Lung (tissue), 12 donors: ENCODE results near the gene WNT7B. TPM values are rescaled to one million over a fixed set of nuclear protein-coding genes. Genes with fewer than 3 reads are reported as not detected.
A peak's percentile ranks its signal among the peaks of the same experiment; 100 is the strongest.

ENCODE experiments used
- ATAC-seq: fragments of 200-7000 bp; cut with Tn5 transposase; one replicate; pipeline ENCODE4 v1.9.1; 2020; ENCODE audit warnings: moderate number of reproducible peaks; ENCODE audit not compliant: insufficient read depth, low FRiP score
- DNase-seq, 3 donors: peaks; one replicate each; pipeline ENCODE4 v3.0.0-alpha.2; 2013 to 2017
- H3K27ac ChIP-seq, 2 donors: one replicate each; pipeline ENCODE4 v1.5.1; 2013; ENCODE audit warnings: mild to moderate bottlenecking in 2 of 2, moderate library complexity in 2 of 2, control low read depth in 1 of 2, inconsistent platforms in 1 of 2, low read depth in 1 of 2, low read length in 1 of 2
- H3K27me3 ChIP-seq, 3 donors: one replicate each; pipeline ENCODE4 v1.5.1; 2013; ENCODE audit warnings: low read length in 2 of 3; ENCODE audit not compliant: control insufficient read depth in 3 of 3, insufficient read depth in 3 of 3
- H3K36me3 ChIP-seq, 4 donors: one replicate each; pipeline ENCODE4 v1.5.1; 2013; ENCODE audit warnings: low read length in 4 of 4, mild to moderate bottlenecking in 1 of 4, moderate library complexity in 1 of 4; ENCODE audit not compliant: control insufficient read depth in 4 of 4, insufficient read depth in 4 of 4
- H3K4me1 ChIP-seq, 5 donors: one replicate each; pipeline ENCODE4 v1.5.1; 2013; ENCODE audit warnings: low read length in 5 of 5, mild to moderate bottlenecking in 2 of 5, moderate library complexity in 1 of 5; ENCODE audit not compliant: control insufficient read depth in 5 of 5, insufficient read depth in 5 of 5
- H3K4me3 ChIP-seq: one replicate; pipeline ENCODE4 v1.5.1; 2013; ENCODE audit warnings: mild to moderate bottlenecking, control low read depth, moderate library complexity
- H3K9ac ChIP-seq, 2 donors: one replicate each; pipeline ENCODE4 v1.5.1; 2013; ENCODE audit warnings: low read length in 2 of 2, control low read depth in 1 of 2; ENCODE audit not compliant: insufficient read depth in 1 of 2
- H3K9me3 ChIP-seq, 4 donors: one replicate each; pipeline ENCODE4 v1.5.1; 2013; ENCODE audit warnings: low read length in 3 of 4, mild to moderate bottlenecking in 1 of 4, moderate library complexity in 1 of 4; ENCODE audit not compliant: control insufficient read depth in 4 of 4, insufficient read depth in 3 of 4
- WGBS, 2 donors: extraction: QIAGEN DNeasy Blood & Tissue Kit; methylation state at CpG; one replicate each; pipeline ENCODE4 v1.1.7; 2013; 5-methylcytosine and 5-hydroxymethylcytosine counted together
- polyA plus RNA-seq, 2 donors: library from polyadenylated mRNA; stranded (reverse); fragments of 200-250 nt; gene quantifications; one replicate each; pipeline ENCODE4 v1.2.1, GENCODE V29; 2013
- total RNA-seq, 2 donors: library from RNA; depleted of rRNA in 1 of 2; stranded (reverse); fragments of >200 nt in 1 of 2; gene quantifications; one replicate each; pipeline ENCODE4 v1.2.1, GENCODE V29; 2014 to 2021
- TF ChIP-seq, protein P1 (sequence below): IDR thresholded peaks from 2 replicates; pipeline ENCODE4 v1.5.1; 2012; ENCODE audit warnings: mild to moderate bottlenecking; ENCODE audit errors: control extremely low read depth, extremely low read depth
- donor health status: control.
- donor health status: control.
- donor health status: Bipolar disorder and iron deficiency.
- donor health status: healthy.
- donor health status: DM: yes; HTN: yes; CAD: no.

The WNT7B gene
- total and polyA plus RNA-seq, 4 donors = 3.5 to 12.5 (median 6.5) TPM

DNA sequence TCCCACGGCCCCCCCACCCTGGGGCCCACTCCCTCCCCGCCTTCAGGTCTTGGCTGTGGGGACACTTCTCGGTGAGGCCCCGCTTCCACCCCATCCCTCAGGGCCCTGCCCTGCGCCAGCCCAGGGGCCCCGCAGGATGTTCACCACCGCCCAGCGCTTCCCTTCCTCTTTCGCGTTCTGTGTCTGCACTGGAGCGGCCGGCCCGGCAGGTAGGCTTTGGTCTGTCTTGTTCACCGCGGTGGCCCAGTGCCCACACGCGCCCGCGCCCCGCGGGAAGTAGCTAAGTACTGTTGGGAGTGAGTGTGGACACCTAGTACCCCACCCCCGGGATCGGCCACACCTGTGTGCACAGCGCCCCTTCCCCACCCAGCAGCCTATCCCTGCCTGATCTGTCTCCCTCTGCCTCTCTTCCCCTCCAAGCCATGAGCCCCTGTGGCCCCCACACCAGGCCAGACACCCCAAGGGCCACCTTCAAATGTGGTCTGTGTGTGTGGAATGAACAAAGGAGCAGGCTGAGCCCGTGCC lies 85.4 kb downstream of the WNT7B start:
- H3K9me3 ChIP-seq = peaks cover 0 to 3% (median 0%) of the 10 kb centered on the region in 4 donors
- DNase-seq (peak in 1 of 3 donors; percentile 13), ATAC-seq (no peak)
- no peaks in the 10 kb centered on the region for H3K36me3 ChIP-seq
- H3K9ac ChIP-seq = no peak overlapping the region
- WGBS, 2 donors = 33 to 48% methylated on average over 23 to 25 of the region's 25 CpGs
- no peak overlapping the region for H3K4me3 ChIP-seq
- peaks cover 0 to 3% (median 3%) of the 10 kb centered on the region in 3 donors for H3K27me3 ChIP-seq
- H3K4me1 ChIP-seq = peaks cover 0 to 18% (median 6%) of the 10 kb centered on the region in 5 donors
- no peak overlapping the region for H3K27ac ChIP-seq
- TF ChIP-seq, protein P1, sequence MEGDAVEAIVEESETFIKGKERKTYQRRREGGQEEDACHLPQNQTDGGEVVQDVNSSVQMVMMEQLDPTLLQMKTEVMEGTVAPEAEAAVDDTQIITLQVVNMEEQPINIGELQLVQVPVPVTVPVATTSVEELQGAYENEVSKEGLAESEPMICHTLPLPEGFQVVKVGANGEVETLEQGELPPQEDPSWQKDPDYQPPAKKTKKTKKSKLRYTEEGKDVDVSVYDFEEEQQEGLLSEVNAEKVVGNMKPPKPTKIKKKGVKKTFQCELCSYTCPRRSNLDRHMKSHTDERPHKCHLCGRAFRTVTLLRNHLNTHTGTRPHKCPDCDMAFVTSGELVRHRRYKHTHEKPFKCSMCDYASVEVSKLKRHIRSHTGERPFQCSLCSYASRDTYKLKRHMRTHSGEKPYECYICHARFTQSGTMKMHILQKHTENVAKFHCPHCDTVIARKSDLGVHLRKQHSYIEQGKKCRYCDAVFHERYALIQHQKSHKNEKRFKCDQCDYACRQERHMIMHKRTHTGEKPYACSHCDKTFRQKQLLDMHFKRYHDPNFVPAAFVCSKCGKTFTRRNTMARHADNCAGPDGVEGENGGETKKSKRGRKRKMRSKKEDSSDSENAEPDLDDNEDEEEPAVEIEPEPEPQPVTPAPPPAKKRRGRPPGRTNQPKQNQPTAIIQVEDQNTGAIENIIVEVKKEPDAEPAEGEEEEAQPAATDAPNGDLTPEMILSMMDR = no peak

DNA sequence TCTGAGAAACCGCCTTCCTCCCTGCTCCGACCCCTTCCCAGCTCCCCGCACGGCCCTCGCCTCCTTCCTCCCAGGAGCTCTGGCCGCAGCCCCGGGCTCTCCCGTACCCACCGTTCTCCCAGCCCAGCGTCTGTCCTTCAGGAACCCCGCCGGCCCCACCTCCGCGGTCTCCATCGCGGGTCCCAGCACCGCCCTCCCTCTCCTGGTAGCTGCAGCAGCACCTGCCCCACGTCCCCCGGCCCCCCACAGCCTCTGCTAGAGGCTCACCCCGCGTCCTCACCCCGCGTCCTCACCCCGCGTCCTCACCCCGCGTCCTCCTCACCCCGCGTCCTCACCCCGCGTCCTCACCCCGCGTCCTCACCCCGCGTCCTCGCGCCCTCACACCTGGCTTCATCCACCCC lies 85.9 kb downstream of the WNT7B start:
- DNase-seq = peak in 1 of 3 donors; percentile 19
- WGBS, 2 donors = 69 to 76% methylated on average over 37 of the region's 37 CpGs
- Histone ChIP-seq H3K4me1 (peaks cover 0 to 13% (median 1%) of the 10 kb centered on the region in 5 donors), H3K9ac (no peak overlapping the region), H3K9me3 (peaks cover 0 to 3% (median 0%) of the 10 kb centered on the region in 4 donors), H3K36me3 (no peaks in the 10 kb centered on the region), H3K4me3 (no peak overlapping the region), H3K27me3 (peaks cover 0 to 3% (median 3%) of the 10 kb centered on the region in 3 donors), H3K27ac (no peak overlapping the region)
- no peak for ATAC-seq
- TF ChIP-seq, protein P1 = no peak

DNA sequence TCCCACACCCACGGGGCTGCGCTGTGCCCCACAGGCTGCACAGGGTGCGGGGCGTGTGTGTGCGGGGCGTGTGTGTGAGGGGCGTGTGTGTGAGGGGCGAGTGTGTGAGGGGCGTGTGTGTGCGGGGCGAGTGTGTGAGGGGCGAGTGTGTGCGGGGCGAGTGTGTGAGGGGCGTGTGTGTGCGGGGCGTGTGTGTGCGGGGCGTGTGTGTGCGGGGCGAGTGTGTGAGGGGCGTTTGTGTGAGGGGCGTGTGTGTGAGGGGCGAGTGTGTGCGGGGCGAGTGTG lies 86.7 kb downstream of the WNT7B start:
- Histone ChIP-seq H3K9me3 (peaks cover 0 to 3% (median 0%) of the 10 kb centered on the region in 4 donors), H3K4me3 (no peak overlapping the region), H3K27ac (no peak overlapping the region), H3K9ac (no peak overlapping the region), H3K27me3 (peaks cover 0 to 3% (median 3%) of the 10 kb centered on the region in 3 donors), H3K4me1 (peaks cover 0 to 10% (median 0%) of the 10 kb centered on the region in 5 donors), H3K36me3 (no peaks in the 10 kb centered on the region)
- ATAC-seq (no peak), DNase-seq (no peak)
- WGBS, 2 donors = 95 to 96% methylated on average over 19 to 26 of the region's 26 CpGs
- TF ChIP-seq, protein P1 = no peak
